ENCODE measurements around the gene APH1B.

APH1B gene

GRCh38 chr15:63238171-63238570, 39.2 kb upstream of the APH1B start:
- peaks cover 19 to 28% of the 10 kb centered on the region in 2 donors for H3K4me1 ChIP-seq (ENCODE audit: control insufficient read depth in 1 of 2, insufficient read depth in 2 of 2, low read length in 2 of 2)
- no peak overlapping the region for H3K4me3 ChIP-seq (ENCODE audit: low read depth in 1 of 2, low read length in 2 of 2)
- H3K27me3 ChIP-seq (ENCODE audit: control insufficient read depth in 1 of 2, insufficient read depth in 2 of 2, low read length in 2 of 2): no peaks in the 10 kb centered on the region
- no peak overlapping the region for H3K27ac ChIP-seq (ENCODE audit: low read depth, low read length)
- no peaks in the 10 kb centered on the region for H3K36me3 ChIP-seq (ENCODE audit: control insufficient read depth in 1 of 2, insufficient read depth in 2 of 2, low read length in 2 of 2)
- no peak overlapping the region for H3K9ac ChIP-seq (ENCODE audit: low read depth in 1 of 2, low read length in 2 of 2)
- no peaks in the 10 kb centered on the region for H3K9me3 ChIP-seq (ENCODE audit: control insufficient read depth in 1 of 2, low read length in 2 of 2)

DNA sequence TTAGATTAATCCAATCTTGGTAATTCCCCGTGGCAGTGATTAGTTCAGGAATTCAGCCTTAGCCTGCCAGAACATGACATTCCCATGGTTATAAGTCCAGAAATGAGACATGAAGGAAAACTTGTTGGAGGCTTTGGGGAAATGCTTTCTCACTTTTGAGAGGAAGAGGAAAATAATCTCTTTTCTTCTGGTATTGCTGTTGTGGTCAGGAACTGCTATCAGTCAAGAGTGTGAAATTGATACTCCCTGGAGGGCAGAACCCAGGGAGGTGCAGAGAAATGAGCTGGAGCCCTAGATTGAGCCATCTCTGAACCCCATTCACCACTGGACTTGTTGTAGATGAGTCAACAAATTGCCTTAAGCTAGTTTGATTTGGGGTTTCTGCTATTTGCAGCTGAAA, 38.6 kb upstream of the APH1B start:
- Histone ChIP-seq H3K36me3 (ENCODE audit: control insufficient read depth in 1 of 2, insufficient read depth in 2 of 2, low read length in 2 of 2) (no peaks in the 10 kb centered on the region), H3K4me3 (ENCODE audit: low read depth in 1 of 2, low read length in 2 of 2) (no peak overlapping the region), H3K27ac (ENCODE audit: low read depth, low read length) (no peak overlapping the region), H3K9me3 (ENCODE audit: control insufficient read depth in 1 of 2, low read length in 2 of 2) (no peaks in the 10 kb centered on the region), H3K9ac (ENCODE audit: low read depth in 1 of 2, low read length in 2 of 2) (no peak overlapping the region), H3K4me1 (ENCODE audit: control insufficient read depth in 1 of 2, insufficient read depth in 2 of 2, low read length in 2 of 2) (peaks cover 16 to 23% of the 10 kb centered on the region in 2 donors), H3K27me3 (ENCODE audit: control insufficient read depth in 1 of 2, insufficient read depth in 2 of 2, low read length in 2 of 2) (no peaks in the 10 kb centered on the region)

- Histone ChIP-seq H3K4me1 (ENCODE audit: control insufficient read depth in 1 of 2, insufficient read depth in 2 of 2, low read length in 2 of 2) (peaks cover 5 to 10% of the 10 kb centered on the region in 2 donors), H3K9me3 (ENCODE audit: control insufficient read depth in 1 of 2, low read length in 2 of 2) (no peaks in the 10 kb centered on the region), H3K9ac (ENCODE audit: low read depth in 1 of 2, low read length in 2 of 2) (no peak overlapping the region), H3K36me3 (ENCODE audit: control insufficient read depth in 1 of 2, insufficient read depth in 2 of 2, low read length in 2 of 2) (no peaks in the 10 kb centered on the region), H3K27me3 (ENCODE audit: control insufficient read depth in 1 of 2, insufficient read depth in 2 of 2, low read length in 2 of 2) (no peaks in the 10 kb centered on the region), H3K4me3 (ENCODE audit: low read depth in 1 of 2, low read length in 2 of 2) (no peak overlapping the region), H3K27ac (ENCODE audit: low read depth, low read length) (no peak overlapping the region)
Observed at GRCh38 chr15:63240109-63240508, 37.3 kb upstream of the APH1B start.

DNA sequence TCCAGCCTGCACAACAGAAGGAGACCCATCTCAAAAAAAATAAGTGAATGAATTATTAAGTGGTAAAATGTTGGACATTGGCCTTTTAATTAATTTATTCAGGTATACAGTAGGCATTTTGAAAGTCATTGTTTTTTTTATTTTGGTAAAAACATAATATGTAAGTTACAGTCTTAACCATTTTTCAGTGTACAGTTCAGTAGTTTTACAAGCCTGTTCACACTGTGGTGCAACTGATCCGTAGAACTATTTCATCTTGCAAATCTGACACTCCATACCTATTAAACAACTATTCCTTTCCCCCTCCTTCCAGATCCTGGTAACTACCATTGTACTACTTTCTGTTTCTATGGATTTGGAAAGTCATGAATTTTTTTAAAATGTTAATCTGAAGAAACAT, 36.1 kb upstream of the APH1B start:
- Histone ChIP-seq H3K9me3 (ENCODE audit: control insufficient read depth in 1 of 2, low read length in 2 of 2) (no peaks in the 10 kb centered on the region), H3K4me1 (ENCODE audit: control insufficient read depth in 1 of 2, insufficient read depth in 2 of 2, low read length in 2 of 2) (peaks cover 5 to 10% of the 10 kb centered on the region in 2 donors), H3K4me3 (ENCODE audit: low read depth in 1 of 2, low read length in 2 of 2) (no peak overlapping the region), H3K9ac (ENCODE audit: low read depth in 1 of 2, low read length in 2 of 2) (no peak overlapping the region), H3K36me3 (ENCODE audit: control insufficient read depth in 1 of 2, insufficient read depth in 2 of 2, low read length in 2 of 2) (no peaks in the 10 kb centered on the region), H3K27me3 (ENCODE audit: control insufficient read depth in 1 of 2, insufficient read depth in 2 of 2, low read length in 2 of 2) (no peaks in the 10 kb centered on the region), H3K27ac (ENCODE audit: low read depth, low read length) (no peak overlapping the region)

GRCh38 chr15:63243101-63243500, 34.3 kb upstream of the APH1B start:
- Histone ChIP-seq H3K9me3 (ENCODE audit: control insufficient read depth in 1 of 2, low read length in 2 of 2) (no peaks in the 10 kb centered on the region), H3K4me3 (ENCODE audit: low read depth in 1 of 2, low read length in 2 of 2) (no peak overlapping the region), H3K27ac (ENCODE audit: low read depth, low read length) (no peak overlapping the region), H3K9ac (ENCODE audit: low read depth in 1 of 2, low read length in 2 of 2) (no peak overlapping the region), H3K36me3 (ENCODE audit: control insufficient read depth in 1 of 2, insufficient read depth in 2 of 2, low read length in 2 of 2) (peaks cover 0 to 2% of the 10 kb centered on the region in 2 donors), H3K27me3 (ENCODE audit: control insufficient read depth in 1 of 2, insufficient read depth in 2 of 2, low read length in 2 of 2) (no peaks in the 10 kb centered on the region), H3K4me1 (ENCODE audit: control insufficient read depth in 1 of 2, insufficient read depth in 2 of 2, low read length in 2 of 2) (peaks cover 5 to 10% of the 10 kb centered on the region in 2 donors)

DNA sequence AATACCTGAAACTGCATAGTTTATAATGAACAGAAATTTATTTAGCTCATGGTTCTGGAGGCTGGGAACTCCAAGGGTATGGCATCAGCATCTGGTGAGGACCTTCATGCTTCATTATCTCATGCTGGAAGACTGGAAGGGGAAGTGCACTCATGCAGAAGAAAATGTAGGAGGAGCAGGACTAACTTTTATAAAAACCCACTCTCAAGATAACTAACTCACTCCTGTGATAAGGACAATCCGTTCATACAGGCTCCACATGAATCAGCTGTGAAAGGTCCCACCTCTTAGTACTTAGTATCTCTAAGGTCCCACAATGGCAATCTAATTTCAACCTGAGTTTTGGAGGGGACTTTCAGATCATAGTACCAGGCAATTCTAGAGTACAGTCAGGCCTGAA, 33.6 kb upstream of the APH1B start:
- Histone ChIP-seq H3K9ac (ENCODE audit: low read depth in 1 of 2, low read length in 2 of 2) (no peak overlapping the region), H3K9me3 (ENCODE audit: control insufficient read depth in 1 of 2, low read length in 2 of 2) (no peaks in the 10 kb centered on the region), H3K36me3 (ENCODE audit: control insufficient read depth in 1 of 2, insufficient read depth in 2 of 2, low read length in 2 of 2) (peaks cover 0 to 2% of the 10 kb centered on the region in 2 donors), H3K4me3 (ENCODE audit: low read depth in 1 of 2, low read length in 2 of 2) (no peak overlapping the region), H3K4me1 (ENCODE audit: control insufficient read depth in 1 of 2, insufficient read depth in 2 of 2, low read length in 2 of 2) (peaks cover 3 to 8% of the 10 kb centered on the region in 2 donors), H3K27me3 (ENCODE audit: control insufficient read depth in 1 of 2, insufficient read depth in 2 of 2, low read length in 2 of 2) (no peaks in the 10 kb centered on the region), H3K27ac (ENCODE audit: low read depth, low read length) (no peak overlapping the region)

- Histone ChIP-seq H3K9me3 (ENCODE audit: control insufficient read depth in 1 of 2, low read length in 2 of 2) (no peaks in the 10 kb centered on the region), H3K4me3 (ENCODE audit: low read depth in 1 of 2, low read length in 2 of 2) (no peak overlapping the region), H3K27me3 (ENCODE audit: control insufficient read depth in 1 of 2, insufficient read depth in 2 of 2, low read length in 2 of 2) (no peaks in the 10 kb centered on the region), H3K36me3 (ENCODE audit: control insufficient read depth in 1 of 2, insufficient read depth in 2 of 2, low read length in 2 of 2) (peaks cover 0 to 2% of the 10 kb centered on the region in 2 donors), H3K9ac (ENCODE audit: low read depth in 1 of 2, low read length in 2 of 2) (no peak overlapping the region), H3K4me1 (ENCODE audit: control insufficient read depth in 1 of 2, insufficient read depth in 2 of 2, low read length in 2 of 2) (peaks cover 0 to 5% of the 10 kb centered on the region in 2 donors), H3K27ac (ENCODE audit: low read depth, low read length) (no peak overlapping the region)
Observed at GRCh38 chr15:63244399-63244798, 33.0 kb upstream of the APH1B start.

DNA sequence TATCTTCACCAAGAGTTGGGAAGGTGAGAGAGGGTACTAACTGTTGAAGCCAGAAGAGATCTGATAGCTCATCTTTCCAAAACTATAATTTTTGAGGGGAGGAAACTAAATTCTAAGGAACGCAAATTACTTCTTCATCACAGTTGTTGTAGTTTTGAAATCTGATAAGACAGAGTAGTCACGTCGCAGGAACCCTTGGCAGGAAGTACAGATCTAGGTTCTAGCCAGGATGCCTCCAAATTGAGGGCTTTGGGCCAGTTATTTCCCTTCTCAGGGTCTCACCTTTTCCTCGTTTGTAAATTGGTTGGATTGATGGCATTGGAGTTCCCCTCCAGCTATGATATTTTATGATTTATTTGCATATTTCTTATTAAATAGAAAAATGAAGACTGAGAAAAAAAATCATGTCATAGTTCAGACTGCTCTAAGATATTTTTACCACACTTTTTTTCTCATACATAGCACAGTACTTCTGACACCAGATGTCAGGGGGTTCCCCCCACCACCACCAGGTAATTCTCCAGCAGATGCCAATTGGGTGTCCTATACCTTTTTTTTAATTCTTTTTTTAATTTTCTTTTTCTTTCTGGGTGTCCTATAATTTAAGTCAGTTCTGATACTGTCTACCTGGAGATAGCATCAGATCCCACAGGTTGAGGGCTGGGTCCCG, 32.3 kb upstream of the APH1B start:
- no peaks in the 10 kb centered on the region for H3K27me3 ChIP-seq (ENCODE audit: control insufficient read depth in 1 of 2, insufficient read depth in 2 of 2, low read length in 2 of 2)
- H3K4me3 ChIP-seq (ENCODE audit: low read depth in 1 of 2, low read length in 2 of 2): no peak overlapping the region
- H3K9ac ChIP-seq (ENCODE audit: low read depth in 1 of 2, low read length in 2 of 2): no peak overlapping the region
- H3K27ac ChIP-seq (ENCODE audit: low read depth, low read length): no peak overlapping the region
- peaks cover 0 to 4% of the 10 kb centered on the region in 2 donors for H3K4me1 ChIP-seq (ENCODE audit: control insufficient read depth in 1 of 2, insufficient read depth in 2 of 2, low read length in 2 of 2)
- no peaks in the 10 kb centered on the region for H3K9me3 ChIP-seq (ENCODE audit: control insufficient read depth in 1 of 2, low read length in 2 of 2)
- H3K36me3 ChIP-seq (ENCODE audit: control insufficient read depth in 1 of 2, insufficient read depth in 2 of 2, low read length in 2 of 2): peaks cover 0 to 4% of the 10 kb centered on the region in 2 donors

DNA sequence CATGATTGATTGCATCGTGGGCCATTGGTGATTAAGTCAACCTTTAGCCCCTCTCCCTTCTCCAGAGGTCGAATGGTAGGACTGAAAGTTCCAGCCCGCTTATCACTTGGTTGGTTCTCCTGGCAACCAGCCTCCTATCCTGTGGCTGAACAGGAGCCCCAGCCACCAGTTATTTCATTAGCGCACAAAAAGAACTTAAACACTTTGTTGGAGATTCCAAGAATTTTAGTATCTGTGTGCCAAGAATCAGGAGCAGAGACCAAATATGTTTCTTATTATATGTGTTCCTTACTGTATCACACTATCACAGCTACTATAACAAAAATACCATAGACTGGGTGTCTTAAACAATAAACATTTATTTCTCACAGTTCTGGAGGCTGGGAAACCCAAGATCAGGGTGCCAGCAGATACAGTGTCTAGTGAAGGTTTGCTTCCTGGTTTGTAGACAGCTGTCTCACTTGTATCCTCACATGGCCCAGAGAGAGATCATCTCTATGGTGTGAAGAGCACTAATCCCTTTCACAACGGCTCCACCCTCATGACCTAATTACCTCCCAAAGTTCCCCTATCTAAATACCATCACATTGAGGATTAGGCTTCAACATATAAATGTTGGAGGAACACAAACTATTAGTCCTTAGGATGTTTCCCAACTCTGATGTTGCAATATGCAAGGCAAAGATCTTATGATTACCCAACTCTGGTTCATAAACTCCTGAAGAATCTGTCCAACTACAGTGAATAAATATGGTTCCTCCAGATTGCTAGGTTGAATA, 30.5 kb upstream of the APH1B start:
- no peaks in the 10 kb centered on the region for H3K27me3 ChIP-seq (ENCODE audit: control insufficient read depth in 1 of 2, insufficient read depth in 2 of 2, low read length in 2 of 2)
- no peaks in the 10 kb centered on the region for H3K4me1 ChIP-seq (ENCODE audit: control insufficient read depth in 1 of 2, insufficient read depth in 2 of 2, low read length in 2 of 2)
- H3K9ac ChIP-seq (ENCODE audit: low read depth in 1 of 2, low read length in 2 of 2): no peak overlapping the region
- no peak overlapping the region for H3K27ac ChIP-seq (ENCODE audit: low read depth, low read length)
- peaks cover 0 to 17% of the 10 kb centered on the region in 2 donors for H3K36me3 ChIP-seq (ENCODE audit: control insufficient read depth in 1 of 2, insufficient read depth in 2 of 2, low read length in 2 of 2)
- H3K9me3 ChIP-seq (ENCODE audit: control insufficient read depth in 1 of 2, low read length in 2 of 2): no peaks in the 10 kb centered on the region
- H3K4me3 ChIP-seq (ENCODE audit: low read depth in 1 of 2, low read length in 2 of 2): no peak overlapping the region

DNA sequence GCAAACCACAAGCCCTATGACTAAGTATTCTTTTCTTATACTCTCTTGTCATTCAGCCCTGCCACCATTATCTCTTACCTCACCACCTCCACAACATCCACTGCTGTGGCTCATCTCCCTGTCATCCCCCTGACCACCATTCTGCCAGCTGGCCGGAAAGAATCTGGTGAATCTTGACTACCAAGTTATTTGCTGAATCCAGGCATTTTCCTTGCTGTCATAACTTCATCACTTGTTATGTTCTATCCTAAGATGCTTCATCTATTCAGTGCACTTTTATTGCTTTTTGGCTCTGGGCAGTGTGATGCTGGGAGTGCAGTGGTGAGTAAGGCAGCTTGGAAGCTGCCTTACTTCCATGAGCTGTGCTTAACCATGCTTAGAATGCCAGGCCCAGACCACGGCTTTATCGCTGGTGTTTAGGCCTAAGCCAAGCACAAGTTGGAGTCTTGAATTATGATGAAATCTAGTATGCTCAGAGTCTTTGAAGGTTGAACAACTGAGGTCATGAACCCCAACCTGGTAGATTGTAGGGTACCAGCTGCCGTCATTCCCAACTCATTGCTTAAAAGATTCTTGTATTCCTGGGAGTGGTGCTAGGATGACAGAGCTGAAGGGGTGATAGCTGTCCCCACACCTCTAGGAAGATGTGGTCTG, 27.0 kb upstream of the APH1B start:
- H3K9ac ChIP-seq (ENCODE audit: low read depth in 1 of 2, low read length in 2 of 2): no peak overlapping the region
- peaks cover 0 to 21% of the 10 kb centered on the region in 2 donors for H3K36me3 ChIP-seq (ENCODE audit: control insufficient read depth in 1 of 2, insufficient read depth in 2 of 2, low read length in 2 of 2)
- H3K4me1 ChIP-seq (ENCODE audit: control insufficient read depth in 1 of 2, insufficient read depth in 2 of 2, low read length in 2 of 2): no peaks in the 10 kb centered on the region
- H3K27ac ChIP-seq (ENCODE audit: low read depth, low read length): no peak overlapping the region
- H3K4me3 ChIP-seq (ENCODE audit: low read depth in 1 of 2, low read length in 2 of 2): no peak overlapping the region
- no peaks in the 10 kb centered on the region for H3K9me3 ChIP-seq (ENCODE audit: control insufficient read depth in 1 of 2, low read length in 2 of 2)
- H3K27me3 ChIP-seq (ENCODE audit: control insufficient read depth in 1 of 2, insufficient read depth in 2 of 2, low read length in 2 of 2): no peaks in the 10 kb centered on the region
